ENCODE results near the gene SRRD.

- TF ChIP-seq CTCF (IDR thresholded peaks at IDR 0.05) (no peak), POLR2A (IDR thresholded peaks at IDR 0.05) (no peak)
Measured at GRCh38 chr22:26508148-26508547, 24.5 kb downstream of the SRRD start.

Measured in thyroid gland (tissue), 4 donors.